ENCODE results near the gene ATG4B.
A peak's percentile ranks its signal among the peaks of the same experiment; 100 is the strongest.

ATG4B gene

DNA sequence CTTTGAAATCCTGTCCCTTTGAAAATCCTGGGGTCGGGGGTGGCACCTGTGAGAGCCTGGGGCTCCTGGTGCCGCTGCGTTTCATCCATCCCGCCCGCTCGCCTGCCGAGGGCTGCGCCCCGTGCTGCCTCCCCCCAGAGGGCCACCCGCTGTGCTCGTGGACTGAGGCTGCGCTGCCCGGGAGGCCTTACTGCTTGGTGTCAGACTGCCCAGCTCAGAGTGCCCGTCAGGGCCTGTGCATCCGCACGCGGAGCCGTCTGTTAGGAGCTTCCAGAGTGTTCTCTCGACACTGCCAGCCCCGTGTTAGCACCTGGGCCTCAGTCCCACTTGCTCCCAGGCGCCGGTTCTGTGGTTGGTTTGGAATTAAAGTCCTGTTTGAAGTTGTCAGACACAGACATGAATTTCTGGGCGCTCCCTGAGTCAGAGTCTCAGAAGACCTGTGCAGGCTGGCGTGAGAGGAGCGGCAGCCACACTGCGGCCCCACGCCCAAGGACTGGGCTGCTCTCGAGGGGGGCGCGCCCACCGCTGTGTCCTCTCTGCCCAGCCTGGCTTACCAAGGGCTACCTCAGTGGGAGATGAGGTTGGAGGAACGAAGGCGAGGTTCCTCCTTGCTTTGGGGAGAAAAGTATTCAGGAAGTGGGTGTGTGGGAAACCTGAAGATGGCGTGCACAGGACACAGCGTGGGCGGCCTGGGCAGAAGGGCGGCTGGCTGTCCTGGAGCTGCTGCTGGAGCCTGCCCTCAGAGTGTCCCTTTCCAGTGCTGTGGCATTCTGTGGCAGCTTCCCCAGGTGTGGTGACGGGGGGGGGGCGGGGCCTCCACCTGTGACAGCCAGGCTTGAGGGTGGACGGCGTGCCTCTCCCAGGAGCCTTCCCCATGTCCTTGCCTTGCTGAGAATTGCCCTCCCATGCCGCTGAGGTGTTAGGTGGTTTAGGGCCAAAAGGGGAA, 35.0 kb downstream of the ATG4B start:
- in situ Hi-C loops (cut with MboI; ENCODE audit: low sequenced_read_pairs, unreplicated experiment), result no loop called here
- TF ChIP-seq, protein P1, sequence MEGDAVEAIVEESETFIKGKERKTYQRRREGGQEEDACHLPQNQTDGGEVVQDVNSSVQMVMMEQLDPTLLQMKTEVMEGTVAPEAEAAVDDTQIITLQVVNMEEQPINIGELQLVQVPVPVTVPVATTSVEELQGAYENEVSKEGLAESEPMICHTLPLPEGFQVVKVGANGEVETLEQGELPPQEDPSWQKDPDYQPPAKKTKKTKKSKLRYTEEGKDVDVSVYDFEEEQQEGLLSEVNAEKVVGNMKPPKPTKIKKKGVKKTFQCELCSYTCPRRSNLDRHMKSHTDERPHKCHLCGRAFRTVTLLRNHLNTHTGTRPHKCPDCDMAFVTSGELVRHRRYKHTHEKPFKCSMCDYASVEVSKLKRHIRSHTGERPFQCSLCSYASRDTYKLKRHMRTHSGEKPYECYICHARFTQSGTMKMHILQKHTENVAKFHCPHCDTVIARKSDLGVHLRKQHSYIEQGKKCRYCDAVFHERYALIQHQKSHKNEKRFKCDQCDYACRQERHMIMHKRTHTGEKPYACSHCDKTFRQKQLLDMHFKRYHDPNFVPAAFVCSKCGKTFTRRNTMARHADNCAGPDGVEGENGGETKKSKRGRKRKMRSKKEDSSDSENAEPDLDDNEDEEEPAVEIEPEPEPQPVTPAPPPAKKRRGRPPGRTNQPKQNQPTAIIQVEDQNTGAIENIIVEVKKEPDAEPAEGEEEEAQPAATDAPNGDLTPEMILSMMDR (IDR thresholded peaks at IDR 0.05; ENCODE audit: borderline replicate concordance, control extremely low read depth, extremely low read depth, insufficient read depth, missing control alignments), result no peak
- peak; percentile 21 for DNase-seq (ENCODE audit: low spot score)

DNA sequence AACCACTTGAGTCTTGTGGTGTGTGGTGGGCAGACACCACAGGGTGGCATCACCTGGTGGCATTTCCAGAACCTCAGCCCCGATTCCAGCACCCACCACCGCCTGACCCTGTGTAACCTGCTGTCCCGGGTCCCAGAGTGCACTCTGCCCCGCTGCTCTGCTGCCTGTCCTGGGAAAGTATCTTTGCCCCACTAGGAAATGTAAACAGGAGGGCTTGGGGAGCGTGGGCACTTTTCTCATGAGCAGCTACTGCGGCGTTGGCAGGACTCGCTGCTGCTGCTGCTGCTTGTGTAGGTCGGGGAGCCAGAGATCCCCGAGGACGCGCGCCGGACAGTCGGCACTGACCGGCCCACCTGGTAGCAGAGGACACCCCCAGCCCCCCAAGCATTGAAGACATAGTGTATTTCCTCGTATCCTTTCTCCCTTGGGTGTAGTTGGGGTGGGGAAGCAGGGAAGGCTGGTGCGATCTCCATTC, 35.7 kb downstream of the ATG4B start:
- in situ Hi-C loops (cut with MboI; ENCODE audit: low sequenced_read_pairs, unreplicated experiment), result no loop called here
- TF ChIP-seq, protein P1 (IDR thresholded peaks at IDR 0.05; ENCODE audit: borderline replicate concordance, control extremely low read depth, extremely low read depth, insufficient read depth, missing control alignments), result no peak
- DNase-seq (ENCODE audit: low spot score), result peak; percentile 37

DNA sequence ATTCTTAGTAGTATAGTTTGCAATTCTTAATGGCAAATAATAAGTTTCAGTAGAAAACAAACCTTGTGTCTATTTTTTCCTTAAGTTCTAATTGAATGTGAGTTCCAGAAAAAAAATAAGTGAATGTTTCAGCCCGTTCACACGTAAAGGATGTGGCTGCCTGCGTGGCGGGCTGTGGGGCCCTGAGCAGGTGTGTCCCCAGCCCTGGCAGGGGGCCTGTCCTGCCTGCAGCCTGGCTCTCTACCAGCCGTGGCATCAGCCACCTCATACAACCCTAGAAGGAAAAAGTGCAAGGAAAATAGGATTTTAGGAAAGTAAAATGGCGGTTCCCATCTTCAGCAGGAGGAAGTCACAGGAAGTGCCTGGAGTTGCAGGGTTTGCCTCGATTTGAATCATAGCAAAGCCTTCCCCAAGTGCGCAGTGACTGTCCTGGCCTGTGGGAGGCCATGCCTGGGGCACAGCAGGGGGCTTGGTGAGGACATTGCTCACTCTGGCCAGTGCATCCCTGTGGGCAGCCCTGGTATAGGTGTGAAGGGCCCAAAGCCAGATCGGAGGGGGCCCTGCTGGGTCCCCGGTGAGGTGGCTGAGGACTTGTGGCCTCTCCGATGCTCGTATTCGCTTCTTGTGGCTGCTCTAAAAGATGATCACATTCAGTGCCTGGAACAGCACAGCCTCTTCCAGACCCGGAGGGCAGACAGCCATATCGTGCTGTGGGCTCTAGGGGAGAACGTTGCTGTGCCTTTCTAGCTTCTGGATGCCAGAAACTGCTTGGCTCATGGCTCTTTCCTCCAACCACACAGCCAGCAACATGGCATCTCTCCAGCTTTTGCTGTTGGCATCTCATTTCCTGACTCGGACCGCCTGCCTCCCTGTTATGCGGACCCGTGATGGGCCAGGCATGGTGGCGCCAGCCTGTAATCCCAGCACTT, 36.6 kb downstream of the ATG4B start:
- peak; percentile 33 for DNase-seq (ENCODE audit: low spot score)
- TF ChIP-seq, protein P1 (IDR thresholded peaks at IDR 0.05; ENCODE audit: borderline replicate concordance, control extremely low read depth, extremely low read depth, insufficient read depth, missing control alignments), result no peak
- in situ Hi-C loops (cut with MboI; ENCODE audit: low sequenced_read_pairs, unreplicated experiment), result no loop called here

DNA sequence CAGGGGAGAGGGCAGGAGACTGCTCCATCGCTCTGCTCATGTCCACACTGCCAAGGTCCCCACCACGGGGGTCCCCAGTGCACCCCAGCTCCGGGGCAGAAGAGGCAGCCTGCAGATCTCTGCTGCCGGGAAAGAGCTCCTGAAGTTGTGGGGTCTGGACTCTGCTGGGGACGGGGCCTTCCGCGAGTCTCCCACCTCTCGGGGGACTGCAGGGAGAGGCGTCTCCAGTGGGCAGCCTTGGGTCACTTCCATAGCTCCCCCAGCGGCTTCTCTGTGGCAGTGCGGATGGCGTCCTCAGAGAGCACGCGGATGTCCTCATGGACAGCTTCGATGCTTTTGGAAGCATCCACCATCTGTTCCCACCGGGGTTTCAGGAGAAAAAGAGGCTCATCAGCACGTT, 38.4 kb downstream of the ATG4B start:
- in situ Hi-C loops (cut with MboI; ENCODE audit: low sequenced_read_pairs, unreplicated experiment), result no loop called here
- DNase-seq (ENCODE audit: low spot score), result no peak

DNA sequence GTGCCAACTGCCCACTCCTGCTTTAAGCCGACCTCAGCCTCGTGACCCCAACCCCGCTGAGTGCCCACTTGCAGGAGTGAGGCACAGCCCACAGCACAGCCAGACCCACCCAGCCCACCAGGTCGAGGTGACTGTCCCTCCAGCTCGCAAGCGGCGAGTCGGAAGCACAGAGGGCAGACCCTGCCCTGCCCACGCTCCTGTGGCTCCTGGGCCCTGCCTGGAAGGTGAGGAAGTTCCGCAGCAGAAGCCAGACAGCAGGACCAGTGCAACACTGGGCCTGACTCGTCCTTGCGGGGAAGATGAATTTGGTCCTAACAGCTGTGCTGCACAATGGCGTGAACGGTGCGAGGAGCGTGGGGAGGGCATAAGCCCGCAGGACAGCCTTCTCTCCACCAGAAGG, 39.2 kb downstream of the ATG4B start:
- TF ChIP-seq, protein P1 (IDR thresholded peaks at IDR 0.05; ENCODE audit: borderline replicate concordance, control extremely low read depth, extremely low read depth, insufficient read depth, missing control alignments), result no peak
- in situ Hi-C loops (cut with MboI; ENCODE audit: low sequenced_read_pairs, unreplicated experiment), result no loop called here
- no peak for DNase-seq (ENCODE audit: low spot score)

More for the DNA sequence above, 38.4 kb downstream of the ATG4B start:
- TF ChIP-seq, protein P1 (IDR thresholded peaks at IDR 0.05; ENCODE audit: borderline replicate concordance, control extremely low read depth, extremely low read depth, insufficient read depth, missing control alignments), result no peak

DNA sequence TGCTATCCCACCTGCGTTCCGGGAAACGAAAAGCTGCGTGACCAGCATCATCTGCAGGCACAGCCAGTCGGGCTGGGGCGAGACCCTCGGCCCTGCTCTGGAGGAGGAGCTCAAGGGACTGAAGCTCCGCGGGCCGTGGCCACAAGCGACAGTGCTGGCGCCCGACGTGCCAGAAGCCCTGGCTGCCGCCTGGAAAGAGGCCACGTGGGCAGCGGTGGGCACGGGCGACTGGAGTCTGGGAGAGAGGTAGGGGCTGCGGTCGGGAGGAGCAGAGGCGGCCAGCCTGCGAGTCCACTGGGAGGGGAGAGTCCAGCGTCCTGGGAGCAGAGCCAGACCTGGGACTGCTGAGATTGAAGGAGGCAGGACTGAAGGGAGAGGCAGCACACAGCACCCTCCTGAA, 39.9 kb downstream of the ATG4B start:
- TF ChIP-seq, protein P1 (IDR thresholded peaks at IDR 0.05; ENCODE audit: borderline replicate concordance, control extremely low read depth, extremely low read depth, insufficient read depth, missing control alignments), result no peak
- in situ Hi-C loops (cut with MboI; ENCODE audit: low sequenced_read_pairs, unreplicated experiment), result no loop called here

More for the DNA sequence above, 39.9 kb downstream of the ATG4B start:
- no peak for DNase-seq (ENCODE audit: low spot score)
